OCI-M2 (cell line): ENCODE data around the gene NTRK1.

Experiments used
- DNase-seq: peaks from one replicate; lab custom pipeline; 2025; ENCODE audit not compliant: unreplicated experiment; lab: John Stamatoyannopoulos, UW

NTRK1 gene

GRCh38 chr1:156838972-156839371 lies 21.7 kb upstream of the NTRK1 start:
- no peak for DNase-seq

- DNase-seq: no peak
Measured at GRCh38 chr1:156839426-156840109, 21.1 kb upstream of the NTRK1 start.

GRCh38 chr1:156840186-156840897 lies 20.3 kb upstream of the NTRK1 start:
- DNase-seq: no peak

- DNase-seq: no peak
Measured at GRCh38 chr1:156840898-156841279, 19.8 kb upstream of the NTRK1 start.

- DNase-seq: no peak
Measured at GRCh38 chr1:156841295-156841855, 19.3 kb upstream of the NTRK1 start.

- no peak for DNase-seq
Measured at GRCh38 chr1:156842618-156843300, 17.9 kb upstream of the NTRK1 start.

GRCh38 chr1:156844102-156844501 lies 16.6 kb upstream of the NTRK1 start:
- no peak for DNase-seq

- no peak for DNase-seq
Measured at GRCh38 chr1:156844638-156845037, 16.0 kb upstream of the NTRK1 start.

GRCh38 chr1:156845055-156845952 lies 15.4 kb upstream of the NTRK1 start:
- no peak for DNase-seq

GRCh38 chr1:156845953-156846545 lies 14.6 kb upstream of the NTRK1 start:
- DNase-seq: no peak

GRCh38 chr1:156846643-156847042 lies 14.0 kb upstream of the NTRK1 start:
- no peak for DNase-seq

- no peak for DNase-seq
Measured at GRCh38 chr1:156847591-156848460, 12.8 kb upstream of the NTRK1 start.

GRCh38 chr1:156848461-156849150 lies 12.1 kb upstream of the NTRK1 start:
- no peak for DNase-seq

- DNase-seq: no peak
Measured at GRCh38 chr1:156849151-156849496, 11.5 kb upstream of the NTRK1 start.

- DNase-seq: no peak
Measured at GRCh38 chr1:156851779-156852417, 8.8 kb upstream of the NTRK1 start.

GRCh38 chr1:156852418-156852874 lies 8.2 kb upstream of the NTRK1 start:
- DNase-seq: no peak

- DNase-seq: no peak
Measured at GRCh38 chr1:156853761-156854160, 6.9 kb upstream of the NTRK1 start.

- DNase-seq: no peak
Measured at GRCh38 chr1:156854634-156855033, 6.0 kb upstream of the NTRK1 start.
